WTC11 (cell line): ENCODE measurements around the gene FAT4. TPM values are rescaled to one million over a fixed set of nuclear protein-coding genes. Genes with fewer than 3 reads are reported as not detected.
A peak's percentile ranks its signal among the peaks of the same experiment; 100 is the strongest.

ENCODE experiments used
- ATAC-seq: fragments of 200-7000 bp; cut with Tn5 transposase; 2 replicates; pipeline ENCODE4 v1.10.0; 2021; ENCODE audit warnings: mild to moderate bottlenecking, moderate library complexity
- CTCF ChIA-PET: fragments of 300-600 bp; sonication (Branson Sonifier 250); formaldehyde crosslinking; loops from one replicate; lab custom pipeline; 2021; ENCODE audit warnings: antibody characterized with exemption; lab: Charles Lee
- POLR2A ChIA-PET: fragments of 350-600 bp; sonication (Branson Sonifier 250); formaldehyde crosslinking; loops from one replicate; lab custom pipeline; 2021; ENCODE audit warnings: antibody characterized with exemption; lab: Charles Lee
- DNase-seq: peaks from one replicate; pipeline ENCODE4 v3.0.0; 2021; ENCODE audit warnings: low spot score
- H3K27ac Mint-ChIP-seq: 2 replicates; pipeline ENCODE4 v1.8.0; 2021; ENCODE audit warnings: mixed read lengths
- H3K27me3 Mint-ChIP-seq: 2 replicates; pipeline ENCODE4 v1.8.0; 2021; ENCODE audit warnings: low read depth, mild to moderate bottlenecking, moderate library complexity, mixed read lengths
- H3K36me3 Mint-ChIP-seq: 2 replicates; pipeline ENCODE4 v1.8.0; 2021; ENCODE audit warnings: mixed read lengths
- H3K4me1 Mint-ChIP-seq: 2 replicates; pipeline ENCODE4 v1.8.0; 2022; ENCODE audit warnings: mixed read lengths
- H3K4me3 Mint-ChIP-seq: 2 replicates; pipeline ENCODE4 v1.8.0; 2021; ENCODE audit warnings: mild to moderate bottlenecking, moderate library complexity, mixed read lengths
- H3K9me3 Mint-ChIP-seq: 2 replicates; pipeline ENCODE4 v1.8.0; 2021; ENCODE audit warnings: mixed read lengths
- E2F4 ChIP-seq: sonication (generic); formaldehyde crosslinking; IDR thresholded peaks from 2 replicates; pipeline ENCODE4 v1.8.1; 2022; ENCODE audit warnings: low read depth, mild to moderate bottlenecking, moderate library complexity, missing genetic modification reagents, borderline replicate concordance
- FOXK1 ChIP-seq: sonication (generic); formaldehyde crosslinking; IDR thresholded peaks from 2 replicates; pipeline ENCODE4 v1.8.0; 2022; ENCODE audit warnings: mild to moderate bottlenecking, moderate library complexity, missing genetic modification reagents
- GTF2I ChIP-seq: fragments of 250-450 bp; sonication (Bioruptor Pico); conservative IDR thresholded peaks from 2 replicates; pipeline ENCODE4 v1.4.0; 2021; ENCODE audit warnings: mild to moderate bottlenecking
- JAZF1 ChIP-seq: fragments of 250-450 bp; sonication (Bioruptor Pico); IDR thresholded peaks from 2 replicates; pipeline ENCODE4 v1.9.0; 2021; ENCODE audit warnings: moderate library complexity, mild to moderate bottlenecking, inconsistent platforms
- NFATC4 ChIP-seq: fragments of 250-450 bp; sonication (Bioruptor Pico); IDR thresholded peaks from 2 replicates; pipeline ENCODE4 v1.9.0; 2021; ENCODE audit warnings: mild to moderate bottlenecking
- OVOL2 ChIP-seq: fragments of 250-450 bp; sonication (Bioruptor Pico); IDR thresholded peaks from 2 replicates; pipeline ENCODE4 v1.9.0; 2021; ENCODE audit warnings: mild to moderate bottlenecking, borderline replicate concordance
- SMAD3 ChIP-seq: sonication (generic); formaldehyde crosslinking; IDR thresholded peaks from 2 replicates; pipeline ENCODE4 v1.8.0; 2022; ENCODE audit warnings: missing genetic modification reagents, mild to moderate bottlenecking, borderline replicate concordance
- ZNF263 ChIP-seq: sonication (generic); formaldehyde crosslinking; IDR thresholded peaks from 2 replicates; pipeline ENCODE4 v1.8.1; 2022; ENCODE audit warnings: low read depth, mild to moderate bottlenecking, moderate library complexity, missing genetic modification reagents
- ZNF416 ChIP-seq: fragments of 250-450 bp; sonication (Bioruptor Pico); IDR thresholded peaks from 2 replicates; pipeline ENCODE4 v1.9.0; 2021; ENCODE audit warnings: mild to moderate bottlenecking, inconsistent platforms
- ZNF512 ChIP-seq: sonication (generic); formaldehyde crosslinking; IDR thresholded peaks from 2 replicates; pipeline ENCODE4 v1.8.1; 2022; ENCODE audit warnings: missing genetic modification reagents, borderline replicate concordance
- total RNA-seq: library from RNA; stranded (reverse); gene quantifications from 3 replicates; pipeline ENCODE4 v1.2.3, GENCODE V29; 2021
- TF ChIP-seq, protein P1 (sequence below): fragments of 250-450 bp; sonication (Bioruptor Pico); IDR thresholded peaks from 2 replicates; pipeline ENCODE4 v2.1.2; 2022; ENCODE audit warnings: mild to moderate bottlenecking, moderate library complexity
- TF ChIP-seq, protein P2 (sequence below): fragments of 200-600 bp; IDR thresholded peaks from 2 replicates; pipeline ENCODE4 v1.8.0; 2022; ENCODE audit warnings: antibody characterized with exemption

FAT4 gene
- total RNA-seq, 1 experiment from 2014 or later: 10.5 TPM

DNA sequence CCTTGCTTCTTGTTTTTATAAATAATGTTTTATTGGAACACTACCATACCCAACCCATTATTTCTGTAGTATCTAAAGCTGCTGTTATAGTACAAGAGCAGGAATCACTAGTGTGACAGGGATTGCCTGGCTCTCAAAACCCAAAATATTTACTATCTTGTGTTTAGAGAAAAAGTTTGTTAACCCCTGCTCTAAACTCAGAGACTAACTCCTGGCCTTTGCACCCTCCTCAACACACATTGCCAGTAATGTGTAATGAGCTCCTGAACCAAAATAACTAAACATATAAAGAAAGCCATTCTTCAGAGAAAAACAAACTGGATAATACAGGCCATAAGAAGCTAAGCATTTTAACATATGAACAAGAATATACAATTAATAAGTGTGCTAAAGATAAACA, 8.2 kb upstream of the FAT4 start:
- Mint-ChIP-seq H3K36me3 (no peaks in the 10 kb centered on the region), H3K9me3 (no peaks in the 10 kb centered on the region), H3K4me3 (no peak overlapping the region), H3K4me1 (no peaks in the 10 kb centered on the region), H3K27me3 (no peaks in the 10 kb centered on the region), H3K27ac (no peak overlapping the region)
- POLR2A ChIA-PET: no interaction called here
- TF ChIP-seq, protein P1, sequence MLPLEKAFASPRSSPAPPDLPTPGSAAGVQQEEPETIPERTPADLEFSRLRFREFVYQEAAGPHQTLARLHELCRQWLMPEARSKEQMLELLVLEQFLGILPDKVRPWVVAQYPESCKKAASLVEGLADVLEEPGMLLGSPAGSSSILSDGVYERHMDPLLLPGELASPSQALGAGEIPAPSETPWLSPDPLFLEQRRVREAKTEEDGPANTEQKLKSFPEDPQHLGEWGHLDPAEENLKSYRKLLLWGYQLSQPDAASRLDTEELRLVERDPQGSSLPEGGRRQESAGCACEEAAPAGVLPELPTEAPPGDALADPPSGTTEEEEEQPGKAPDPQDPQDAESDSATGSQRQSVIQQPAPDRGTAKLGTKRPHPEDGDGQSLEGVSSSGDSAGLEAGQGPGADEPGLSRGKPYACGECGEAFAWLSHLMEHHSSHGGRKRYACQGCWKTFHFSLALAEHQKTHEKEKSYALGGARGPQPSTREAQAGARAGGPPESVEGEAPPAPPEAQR (CRISPR knock-in tag): no peak
- no peak for TF ChIP-seq JAZF1
- TF ChIP-seq ZNF416 (CRISPR knock-in tag): no peak
- no peak for TF ChIP-seq NFATC4
- no peak for DNase-seq
- no peak for ATAC-seq
- CTCF ChIA-PET: interaction anchor here (0.6 kb wide), 1 partner anchor 1108 kb away, joined by 4 read pairs; no protein-coding TSS in a partner anchor

DNA sequence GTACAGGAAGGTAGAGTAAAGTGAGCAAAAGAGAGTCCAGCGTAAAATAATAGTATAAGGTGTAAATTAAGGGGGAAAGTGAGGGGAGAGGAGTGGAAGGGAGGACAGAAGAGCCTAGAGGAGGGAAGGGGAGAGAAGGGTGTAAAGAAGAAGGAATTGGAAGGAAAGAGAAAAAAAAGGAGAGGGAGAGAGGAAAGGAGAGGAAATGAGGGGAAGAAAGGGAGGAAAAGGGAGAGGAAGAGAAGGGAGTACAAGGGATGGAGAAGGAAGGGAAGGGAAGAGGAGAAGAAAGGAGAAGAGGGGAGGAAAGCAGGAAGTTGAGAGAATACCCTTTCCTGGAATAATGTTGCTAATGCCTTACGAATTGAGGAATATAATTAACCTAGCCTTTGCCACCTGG, 3.3 kb upstream of the FAT4 start:
- no peaks in the 10 kb centered on the region for H3K36me3 Mint-ChIP-seq
- POLR2A ChIA-PET: no interaction called here
- H3K27ac Mint-ChIP-seq: no peak overlapping the region
- TF ChIP-seq E2F4 (no peak), ZNF512 (peak; percentile 69; the same call in 1 of the 2 replicates)
- DNase-seq: no peak
- no peaks in the 10 kb centered on the region for H3K9me3 Mint-ChIP-seq
- peaks cover 9% of the 10 kb centered on the region for H3K27me3 Mint-ChIP-seq
- H3K4me3 Mint-ChIP-seq: no peak overlapping the region
- H3K4me1 Mint-ChIP-seq: peaks cover 14% of the 10 kb centered on the region
- CTCF ChIA-PET: interaction anchor here (3.2 kb wide), 1 partner anchor 440 kb away, joined by 12 read pairs; no protein-coding TSS in a partner anchor
- no peak for ATAC-seq

DNA sequence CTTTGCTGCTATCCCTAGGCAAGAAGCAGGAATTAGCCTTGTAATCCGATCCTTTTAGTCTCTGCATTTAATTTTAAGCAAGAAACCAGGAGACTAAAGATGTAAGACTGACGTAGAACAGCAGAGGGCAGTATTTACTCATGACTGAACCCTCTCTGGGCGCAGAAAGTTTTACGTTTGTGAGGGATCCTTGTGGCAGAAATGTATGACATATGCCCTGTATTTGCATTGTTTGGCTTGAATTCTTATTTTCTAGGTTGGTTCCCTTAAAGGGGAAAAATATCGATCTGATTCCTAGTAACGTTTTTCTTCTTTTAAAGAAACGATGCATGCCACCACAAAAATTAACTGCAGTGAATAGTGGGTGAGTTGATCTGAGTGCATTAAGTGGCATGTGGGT, 1.3 kb upstream of the FAT4 start:
- Mint-ChIP-seq H3K36me3 (peaks cover 2% of the 10 kb centered on the region; the same call in 1 of the 2 replicates), H3K4me3 (peak overlapping the region; percentile 56), H3K4me1 (peaks cover 24% of the 10 kb centered on the region), H3K27ac (no peak overlapping the region), H3K9me3 (no peaks in the 10 kb centered on the region), H3K27me3 (peaks cover 29% of the 10 kb centered on the region)
- TF ChIP-seq FOXK1 (CRISPR knock-in tag): no peak
- TF ChIP-seq, protein P2, sequence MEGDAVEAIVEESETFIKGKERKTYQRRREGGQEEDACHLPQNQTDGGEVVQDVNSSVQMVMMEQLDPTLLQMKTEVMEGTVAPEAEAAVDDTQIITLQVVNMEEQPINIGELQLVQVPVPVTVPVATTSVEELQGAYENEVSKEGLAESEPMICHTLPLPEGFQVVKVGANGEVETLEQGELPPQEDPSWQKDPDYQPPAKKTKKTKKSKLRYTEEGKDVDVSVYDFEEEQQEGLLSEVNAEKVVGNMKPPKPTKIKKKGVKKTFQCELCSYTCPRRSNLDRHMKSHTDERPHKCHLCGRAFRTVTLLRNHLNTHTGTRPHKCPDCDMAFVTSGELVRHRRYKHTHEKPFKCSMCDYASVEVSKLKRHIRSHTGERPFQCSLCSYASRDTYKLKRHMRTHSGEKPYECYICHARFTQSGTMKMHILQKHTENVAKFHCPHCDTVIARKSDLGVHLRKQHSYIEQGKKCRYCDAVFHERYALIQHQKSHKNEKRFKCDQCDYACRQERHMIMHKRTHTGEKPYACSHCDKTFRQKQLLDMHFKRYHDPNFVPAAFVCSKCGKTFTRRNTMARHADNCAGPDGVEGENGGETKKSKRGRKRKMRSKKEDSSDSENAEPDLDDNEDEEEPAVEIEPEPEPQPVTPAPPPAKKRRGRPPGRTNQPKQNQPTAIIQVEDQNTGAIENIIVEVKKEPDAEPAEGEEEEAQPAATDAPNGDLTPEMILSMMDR: peak; percentile 78
- no peak for TF ChIP-seq OVOL2 (CRISPR knock-in tag)
- no peak for TF ChIP-seq GTF2I (CRISPR knock-in tag)
- peak; percentile 19 for DNase-seq
- ChIA-PET CTCF (interaction anchor here (0.7 to 6.3 kb wide), 6 partner anchors 9 to 1269 kb away, joined by 3 to 64 read pairs (median 4); no protein-coding TSS in a partner anchor), POLR2A (no interaction called here)
- ATAC-seq: peak; percentile 3

DNA sequence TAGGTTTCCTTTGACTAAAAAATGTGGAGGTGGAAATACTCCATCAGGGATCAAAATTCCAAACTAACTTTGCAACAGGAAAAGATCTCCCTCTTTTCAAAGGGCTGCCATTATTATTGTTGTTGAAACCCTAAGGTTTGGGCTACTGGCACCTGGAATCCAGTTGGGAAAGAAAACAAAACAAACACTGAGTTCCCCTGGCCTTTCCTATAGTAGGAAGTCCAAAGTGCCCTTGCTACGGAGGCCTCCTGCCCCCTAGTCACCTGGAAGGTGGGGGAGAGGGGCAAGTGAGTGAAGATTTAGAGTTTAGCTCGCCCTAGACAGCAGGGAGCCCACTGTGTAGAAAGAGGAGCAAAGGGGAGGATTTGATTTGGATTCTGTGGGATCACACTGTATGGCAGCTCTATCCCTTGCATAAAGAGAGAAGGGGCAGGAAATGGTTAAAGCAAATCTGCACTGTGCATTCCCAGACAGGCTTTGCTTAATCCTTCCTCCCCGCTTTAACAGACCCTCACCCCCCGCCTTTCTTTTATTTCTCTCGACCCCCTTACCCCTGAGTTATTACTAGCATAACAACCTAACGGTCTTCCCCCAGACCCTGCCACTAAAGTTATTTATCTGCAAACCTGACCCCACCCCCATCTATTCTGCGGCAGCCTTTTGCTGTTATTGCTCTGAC, 627 bp upstream of the FAT4 start:
- CTCF ChIA-PET: interaction anchor here (0.7 to 6.3 kb wide), 13 partner anchors 8 to 1268 kb away, joined by 3 to 64 read pairs (median 4); no protein-coding TSS in a partner anchor
- Mint-ChIP-seq H3K36me3 (peaks cover 8% of the 10 kb centered on the region; the same call in 1 of the 2 replicates), H3K27ac (no peak overlapping the region; the same call in 1 of the 2 replicates), H3K4me1 (peaks cover 29% of the 10 kb centered on the region), H3K9me3 (no peaks in the 10 kb centered on the region), H3K27me3 (peaks cover 34% of the 10 kb centered on the region), H3K4me3 (peak overlapping the region; percentile 88)
- ATAC-seq: no peak
- TF ChIP-seq ZNF263 (CRISPR knock-in tag): peak; percentile 46; the same call in 1 of the 2 replicates
- no peak for TF ChIP-seq SMAD3
- POLR2A ChIA-PET: interaction anchor here (0.6 to 0.7 kb wide), 4 partner anchors 12 to 673 kb away, joined by 3 to 9 read pairs (median 5); no protein-coding TSS in a partner anchor
- DNase-seq: no peak
